Trophoblast cell (in vitro differentiated cells and primary cell): ENCODE data around the gene IFNLR1.

Source experiments
- DNase-seq, 2 donors: peaks; one replicate each; pipeline ENCODE4 v3.0.0-alpha.2; 2016
- H2AFZ ChIP-seq: 2 replicates; pipeline ENCODE4 v1.6.1; 2013; ENCODE audit warnings: low read length, moderate library complexity, mild to moderate bottlenecking; ENCODE audit not compliant: insufficient read depth, poor library complexity
- H2AK5ac ChIP-seq: 2 replicates; pipeline ENCODE4 v1.6.1; 2013; ENCODE audit warnings: mild to moderate bottlenecking, low read length
- H2BK120ac ChIP-seq: 2 replicates; pipeline ENCODE4 v1.6.1; 2013; ENCODE audit warnings: low read length, mild to moderate bottlenecking, moderate library complexity; ENCODE audit not compliant: insufficient read depth, poor library complexity
- H2BK12ac ChIP-seq: 2 replicates; pipeline ENCODE4 v1.6.1; 2013; ENCODE audit warnings: mild to moderate bottlenecking, low read length, moderate library complexity
- H2BK5ac ChIP-seq: 2 replicates; pipeline ENCODE4 v1.6.1; 2013; ENCODE audit warnings: low read length, low read depth, moderate library complexity, mild to moderate bottlenecking; ENCODE audit not compliant: poor library complexity
- H3K14ac ChIP-seq: 2 replicates; pipeline ENCODE4 v1.6.1; 2013; ENCODE audit warnings: mild to moderate bottlenecking, low read length
- H3K18ac ChIP-seq: 2 replicates; pipeline ENCODE4 v1.6.1; 2013; ENCODE audit warnings: mild to moderate bottlenecking, low read length
- H3K23ac ChIP-seq: 2 replicates; pipeline ENCODE4 v1.6.1; 2013; ENCODE audit warnings: low read length
- H3K27ac ChIP-seq: 2 replicates; pipeline ENCODE4 v1.5.1; 2013; ENCODE audit warnings: low read depth, mild to moderate bottlenecking, inconsistent platforms, low read length, moderate library complexity
- H3K27me3 ChIP-seq: 2 replicates; pipeline ENCODE4 v1.6.1; 2013; ENCODE audit warnings: inconsistent platforms, mild to moderate bottlenecking, low read length, moderate library complexity; ENCODE audit not compliant: insufficient read depth
- H3K36me3 ChIP-seq, 2 experiments: 1 replicate in 1 of 2; 2 replicates in 1 of 2; pipeline ENCODE4 v1.6.1; 2013; ENCODE audit warnings: low read length in 2 of 2, mild to moderate bottlenecking in 2 of 2, moderate library complexity in 1 of 2; ENCODE audit not compliant: insufficient read depth in 2 of 2, control insufficient read depth in 1 of 2
- H3K4ac ChIP-seq: 2 replicates; pipeline ENCODE4 v1.6.1; 2013; ENCODE audit warnings: low read depth, mild to moderate bottlenecking, low read length, moderate library complexity
- H3K4me1 ChIP-seq, 2 experiments: 1 replicate in 1 of 2; 2 replicates in 1 of 2; pipeline ENCODE4 v1.6.1; 2013; ENCODE audit warnings: low read length in 2 of 2, mild to moderate bottlenecking in 2 of 2, moderate library complexity in 1 of 2; ENCODE audit not compliant: insufficient read depth in 2 of 2, control insufficient read depth in 1 of 2
- H3K4me2 ChIP-seq: 2 replicates; pipeline ENCODE4 v1.6.1; 2013; ENCODE audit warnings: inconsistent platforms, mild to moderate bottlenecking, low read length, moderate library complexity
- H3K4me3 ChIP-seq: 2 replicates; pipeline ENCODE4 v1.5.1; 2013; ENCODE audit warnings: mild to moderate bottlenecking, low read depth, low read length, inconsistent platforms
- H3K79me1 ChIP-seq: one replicate; pipeline ENCODE4 v1.6.1; 2013; ENCODE audit warnings: low read length
- H3K79me2 ChIP-seq: 2 replicates; pipeline ENCODE4 v1.6.1; 2013; ENCODE audit warnings: low read length, mild to moderate bottlenecking; ENCODE audit not compliant: control insufficient read depth, insufficient read depth, poor library complexity
- H3K9ac ChIP-seq: 2 replicates; pipeline ENCODE4 v1.6.1; 2013; ENCODE audit warnings: mild to moderate bottlenecking, low read length
- H3K9me3 ChIP-seq: 2 replicates; pipeline ENCODE4 v1.6.1; 2013; ENCODE audit warnings: low read depth, mild to moderate bottlenecking, control low read depth, inconsistent platforms, low read length; ENCODE audit not compliant: insufficient read depth
- H4K12ac ChIP-seq: 2 replicates; pipeline ENCODE4 v1.6.1; 2013; ENCODE audit warnings: low read depth, mild to moderate bottlenecking, low read length, moderate library complexity
- H4K8ac ChIP-seq: 2 replicates; pipeline ENCODE4 v1.6.1; 2013; ENCODE audit warnings: low read depth, mild to moderate bottlenecking, low read length, moderate library complexity
- H4K91ac ChIP-seq: one replicate; pipeline ENCODE4 v1.6.1; 2013; ENCODE audit warnings: low read depth, mild to moderate bottlenecking, low read length, moderate library complexity
- WGBS: extraction: QIAGEN DNeasy Blood & Tissue Kit; methylation state at CpG from one replicate; pipeline ENCODE4 v1.1.7; 2013; ENCODE audit warnings: missing lambda C conversion rate; ENCODE audit not compliant: insufficient read length, insufficient coverage; ENCODE audit errors: extremely low coverage; 5-methylcytosine and 5-hydroxymethylcytosine counted together

IFNLR1 gene

DNA sequence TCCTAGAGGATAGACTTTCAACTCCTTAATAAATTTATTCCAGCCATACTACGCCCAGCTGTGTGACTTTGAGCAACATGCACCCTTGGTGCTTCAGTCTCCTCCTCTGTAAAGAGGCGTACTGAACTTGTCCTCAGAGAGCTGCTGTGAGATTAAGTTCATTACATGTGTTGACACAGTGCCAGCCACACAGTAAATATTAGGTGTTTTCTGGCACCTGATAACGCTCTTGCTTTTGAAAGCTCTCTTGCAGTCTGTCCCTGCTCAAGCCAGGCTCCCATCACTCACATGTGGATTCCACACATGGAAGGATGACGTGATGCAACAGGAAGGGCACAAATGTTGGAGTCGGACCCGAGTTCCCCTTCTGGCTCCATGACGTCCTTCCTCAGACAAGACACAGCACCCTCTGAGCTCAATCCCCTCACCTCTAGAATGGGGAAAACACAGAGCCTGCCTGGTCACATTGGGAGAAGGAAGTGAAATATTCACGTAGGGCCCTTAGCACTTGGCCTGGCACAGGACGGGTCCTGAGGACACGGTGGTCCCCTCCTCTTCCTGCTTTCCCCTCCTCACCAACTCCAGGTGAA lies 7.7 kb downstream of the IFNLR1 start:
- DNase-seq = no peak
- Histone ChIP-seq H3K79me2 (no peaks in the 10 kb centered on the region), H2BK5ac (no peak overlapping the region), H3K9me3 (no peaks in the 10 kb centered on the region), H3K23ac (no peak overlapping the region), H3K4me3 (no peak overlapping the region), H3K18ac (no peak overlapping the region), H3K36me3 (no peaks in the 10 kb centered on the region), H3K9ac (no peak overlapping the region), H3K27me3 (no peaks in the 10 kb centered on the region), H3K27ac (no peak overlapping the region), H4K8ac (no peak overlapping the region), H4K91ac (no peak overlapping the region), H3K4me2 (no peak overlapping the region), H3K4ac (no peak overlapping the region), H2AFZ (no peak overlapping the region), H3K4me1 (no peaks in the 10 kb centered on the region), H2BK120ac (no peak overlapping the region), H3K14ac (no peak overlapping the region), H4K12ac (no peak overlapping the region), H2AK5ac (no peak overlapping the region), H3K79me1 (no peaks in the 10 kb centered on the region), H2BK12ac (no peak overlapping the region)
- no CpG with 5 or more reads among the region's 10 CpGs for WGBS

GRCh38 chr1:24178407-24178806 lies 8.7 kb downstream of the IFNLR1 start:
- no peak overlapping the region for H3K4me2 ChIP-seq
- H3K4me3 ChIP-seq = no peak overlapping the region
- H3K14ac ChIP-seq = no peak overlapping the region
- no CpG with 5 or more reads among the region's 3 CpGs for WGBS
- no peak overlapping the region for H2BK5ac ChIP-seq
- no peak overlapping the region for H4K12ac ChIP-seq
- no peak overlapping the region for H3K4ac ChIP-seq
- H3K9me3 ChIP-seq = no peaks in the 10 kb centered on the region
- H3K27ac ChIP-seq = no peak overlapping the region
- H2BK120ac ChIP-seq = no peak overlapping the region
- H4K91ac ChIP-seq = no peak overlapping the region
- no peaks in the 10 kb centered on the region for H3K36me3 ChIP-seq
- H4K8ac ChIP-seq = no peak overlapping the region
- H3K4me1 ChIP-seq = no peaks in the 10 kb centered on the region
- no peak overlapping the region for H3K18ac ChIP-seq
- DNase-seq = no peak
- no peaks in the 10 kb centered on the region for H3K27me3 ChIP-seq
- H2BK12ac ChIP-seq = no peak overlapping the region
- H3K9ac ChIP-seq = no peak overlapping the region
- no peaks in the 10 kb centered on the region for H3K79me2 ChIP-seq
- no peaks in the 10 kb centered on the region for H3K79me1 ChIP-seq
- H3K23ac ChIP-seq = no peak overlapping the region
- no peak overlapping the region for H2AK5ac ChIP-seq
- H2AFZ ChIP-seq = no peak overlapping the region

GRCh38 chr1:24177161-24177560 lies 9.9 kb downstream of the IFNLR1 start:
- no peaks in the 10 kb centered on the region for H3K9me3 ChIP-seq
- no peak overlapping the region for H2AFZ ChIP-seq
- no peaks in the 10 kb centered on the region for H3K79me2 ChIP-seq
- no peak for DNase-seq
- no peak overlapping the region for H3K18ac ChIP-seq
- no peak overlapping the region for H4K12ac ChIP-seq
- no CpG with 5 or more reads among the region's 10 CpGs for WGBS
- H3K23ac ChIP-seq = no peak overlapping the region
- no peak overlapping the region for H2AK5ac ChIP-seq
- no peaks in the 10 kb centered on the region for H3K4me1 ChIP-seq
- H3K4ac ChIP-seq = no peak overlapping the region
- H4K91ac ChIP-seq = no peak overlapping the region
- H3K9ac ChIP-seq = no peak overlapping the region
- H2BK5ac ChIP-seq = no peak overlapping the region
- H2BK120ac ChIP-seq = no peak overlapping the region
- H2BK12ac ChIP-seq = peak overlapping the region; percentile 17
- H3K27me3 ChIP-seq = no peaks in the 10 kb centered on the region
- no peak overlapping the region for H3K4me2 ChIP-seq
- no peaks in the 10 kb centered on the region for H3K79me1 ChIP-seq
- H3K27ac ChIP-seq = no peak overlapping the region
- H3K14ac ChIP-seq = no peak overlapping the region
- no peaks in the 10 kb centered on the region for H3K36me3 ChIP-seq
- no peak overlapping the region for H3K4me3 ChIP-seq
- H4K8ac ChIP-seq = no peak overlapping the region

DNA sequence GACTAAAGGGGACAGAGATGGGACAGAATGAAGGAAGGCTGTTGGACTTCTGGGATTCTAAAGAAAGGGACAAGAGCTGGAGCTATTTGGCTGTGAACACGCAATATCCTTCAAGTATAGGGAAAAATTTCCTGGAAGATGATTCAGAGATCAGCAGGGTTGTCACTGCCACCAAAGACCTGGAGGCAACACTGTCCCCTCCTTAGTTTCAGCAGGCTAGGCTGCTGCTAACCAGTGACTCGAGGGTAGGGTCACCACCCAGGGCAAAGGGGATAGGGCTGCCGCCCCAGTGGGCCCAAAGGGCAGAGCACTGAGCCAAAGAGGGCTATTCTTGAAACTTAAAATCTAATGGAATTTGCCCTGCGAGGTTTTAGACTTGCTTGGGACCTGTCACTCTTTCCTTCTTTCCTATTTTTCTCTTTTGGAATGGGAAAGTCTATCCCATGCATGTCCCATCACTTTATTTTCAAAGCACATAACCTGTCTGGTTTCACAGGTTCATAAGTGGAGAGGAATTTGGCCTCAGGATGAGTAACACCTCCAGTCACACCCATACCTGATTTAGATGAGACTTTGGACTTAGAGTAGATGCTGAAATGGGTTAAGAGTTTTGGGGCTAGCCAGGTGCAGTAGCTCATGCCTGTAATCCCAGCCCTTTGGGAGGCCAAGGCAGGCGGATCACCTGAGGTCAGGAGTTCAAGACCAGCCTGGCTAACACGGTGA lies 11.9 kb downstream of the IFNLR1 start:
- no peak overlapping the region for H3K4ac ChIP-seq
- no peak overlapping the region for H2AK5ac ChIP-seq
- H3K9me3 ChIP-seq = no peaks in the 10 kb centered on the region
- H3K9ac ChIP-seq = no peak overlapping the region
- H3K4me1 ChIP-seq = no peaks in the 10 kb centered on the region
- H4K12ac ChIP-seq = no peak overlapping the region
- H3K79me1 ChIP-seq = no peaks in the 10 kb centered on the region
- no CpG with 5 or more reads among the region's 6 CpGs for WGBS
- no peak overlapping the region for H3K18ac ChIP-seq
- no peaks in the 10 kb centered on the region for H3K27me3 ChIP-seq
- no peaks in the 10 kb centered on the region for H3K36me3 ChIP-seq
- no peak overlapping the region for H2BK12ac ChIP-seq
- no peak overlapping the region for H2AFZ ChIP-seq
- peak in 1 of 2 donors; percentile 11 for DNase-seq
- no peak overlapping the region for H4K91ac ChIP-seq
- H3K14ac ChIP-seq = no peak overlapping the region
- H2BK120ac ChIP-seq = no peak overlapping the region
- no peaks in the 10 kb centered on the region for H3K79me2 ChIP-seq
- H4K8ac ChIP-seq = no peak overlapping the region
- no peak overlapping the region for H3K4me3 ChIP-seq
- no peak overlapping the region for H2BK5ac ChIP-seq
- no peak overlapping the region for H3K27ac ChIP-seq
- H3K23ac ChIP-seq = no peak overlapping the region
- no peak overlapping the region for H3K4me2 ChIP-seq
